GM18511 (cell line): Measurements from ENCODE around the gene CCR2.
"Not testable (repeated sequence)": the region's sequence is repeated elsewhere in the genome, so short reads cannot be mapped to it uniquely, and the experiment has no call there.

ENCODE experiments used
- ATAC-seq: cut with Tn5 transposase; IDR thresholded peaks from one replicate; pipeline ENCODE4 v1.9.1; 2021; ENCODE audit warnings: mild to moderate bottlenecking, moderate library complexity; ENCODE audit not compliant: unreplicated experiment

The CCR2 gene

DNA sequence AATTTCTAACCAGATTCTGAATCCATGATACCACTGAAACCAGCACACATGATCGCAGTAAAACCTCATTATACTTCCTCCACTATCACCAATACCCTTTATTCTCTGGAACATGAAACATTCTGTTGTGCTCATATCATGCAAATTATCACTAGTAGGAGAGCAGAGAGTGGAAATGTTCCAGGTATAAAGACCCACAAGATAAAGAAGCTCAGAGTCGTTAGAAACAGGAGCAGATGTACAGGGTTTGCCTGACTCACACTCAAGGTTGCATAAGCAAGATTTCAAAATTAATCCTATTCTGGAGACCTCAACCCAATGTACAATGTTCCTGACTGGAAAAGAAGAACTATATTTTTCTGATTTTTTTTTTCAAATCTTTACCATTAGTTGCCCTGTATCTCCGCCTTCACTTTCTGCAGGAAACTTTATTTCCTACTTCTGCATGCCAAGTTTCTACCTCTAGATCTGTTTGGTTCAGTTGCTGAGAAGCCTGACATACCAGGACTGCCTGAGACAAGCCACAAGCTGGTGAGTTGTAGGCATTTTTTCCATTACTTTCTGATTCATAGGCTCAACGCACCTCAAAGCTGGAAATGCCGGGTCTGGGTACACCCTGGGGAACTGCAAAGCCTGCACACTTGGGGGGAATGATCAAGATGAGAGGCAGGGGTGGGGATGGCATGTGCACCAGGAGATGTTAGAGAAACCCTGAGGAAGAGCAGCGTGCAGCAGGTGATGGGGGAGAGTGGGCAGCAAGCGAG lies at the start of gene CCR2:
CCR2 (plus strand) TSS at position 465 of the 764 bp plus-strand sequence. CDS start 3,417 bp downstream, outside the sequence.
- no peak for ATAC-seq

GRCh38 chr3:46304739-46305138 lies 49.2 kb upstream of the CCR2 start:
- ATAC-seq: no peak

DNA sequence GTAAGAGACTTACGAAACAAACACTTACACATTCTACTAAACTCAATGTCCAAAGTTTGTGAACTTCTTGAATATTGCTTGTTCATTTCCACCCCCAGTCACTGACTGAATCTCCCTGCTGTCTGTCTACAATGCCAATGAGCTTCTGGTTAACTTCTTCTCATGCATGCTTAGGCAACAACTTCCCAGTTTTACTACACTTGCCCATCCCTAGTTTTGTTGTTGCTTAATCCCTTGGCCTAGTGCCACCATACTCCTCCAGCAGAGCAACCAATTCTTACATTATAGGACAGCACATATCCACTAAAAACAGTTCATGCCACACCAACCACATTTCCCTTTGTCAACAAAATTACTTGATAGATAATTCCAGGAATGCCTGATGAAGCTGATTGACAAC lies 40.9 kb upstream of the CCR2 start:
- no peak for ATAC-seq

DNA sequence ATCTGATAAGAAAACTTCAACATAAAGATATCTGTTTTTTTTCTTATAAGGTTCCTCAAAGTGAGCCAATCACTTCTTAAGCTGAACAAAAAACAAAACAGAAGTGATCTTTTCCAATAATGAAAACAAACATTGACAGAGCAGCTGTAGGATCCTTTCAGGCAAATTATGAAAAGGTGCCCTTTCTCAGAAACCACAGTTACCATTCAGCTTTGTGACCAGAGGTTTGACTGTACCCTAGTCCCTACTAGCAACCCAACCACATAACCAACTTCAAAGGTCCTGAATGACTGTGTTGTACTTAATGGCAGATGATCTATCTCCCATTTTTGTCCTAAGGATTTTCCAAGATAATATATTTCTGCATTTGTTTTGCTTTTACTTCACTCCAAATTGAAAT lies 39.4 kb upstream of the CCR2 start:
- no peak for ATAC-seq

GRCh38 chr3:46316206-46316605 lies 37.7 kb upstream of the CCR2 start:
- no peak for ATAC-seq

DNA sequence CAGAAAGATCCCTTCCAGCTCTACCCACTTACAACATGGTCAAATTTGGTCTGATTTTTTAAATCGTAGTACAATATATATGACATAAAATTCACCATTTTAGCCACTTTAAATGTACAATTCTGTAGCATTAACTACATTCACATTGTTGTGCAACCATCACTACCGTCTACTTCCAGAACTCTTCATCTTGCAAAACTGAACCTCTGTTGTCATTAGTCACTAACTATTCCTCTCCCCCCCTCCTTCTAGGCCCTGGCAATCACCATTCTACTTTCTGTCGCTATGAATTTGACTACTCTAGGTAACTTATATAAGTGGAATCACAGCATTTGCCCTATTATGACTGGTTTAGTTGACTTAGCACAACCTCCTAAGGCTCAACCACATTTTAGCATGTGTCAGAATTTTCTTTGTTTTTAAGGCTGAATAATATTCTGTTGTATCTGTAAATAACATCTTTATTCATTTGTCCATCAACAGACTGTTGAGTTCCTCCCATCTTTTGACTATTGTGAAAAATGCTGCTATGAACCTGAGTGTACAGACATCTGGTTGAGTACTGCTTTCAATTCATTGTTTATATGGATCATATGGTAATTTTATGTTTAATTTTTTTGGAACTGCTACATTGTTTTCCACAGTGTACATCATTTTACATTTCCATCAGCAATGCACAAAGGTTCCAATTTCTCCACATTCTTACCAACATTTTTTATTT lies 35.5 kb upstream of the CCR2 start:
- ATAC-seq: no peak

- no peak for ATAC-seq
These were observed 32.3 kb upstream of the CCR2 start for GRCh38 chr3:46321461-46322104.

DNA sequence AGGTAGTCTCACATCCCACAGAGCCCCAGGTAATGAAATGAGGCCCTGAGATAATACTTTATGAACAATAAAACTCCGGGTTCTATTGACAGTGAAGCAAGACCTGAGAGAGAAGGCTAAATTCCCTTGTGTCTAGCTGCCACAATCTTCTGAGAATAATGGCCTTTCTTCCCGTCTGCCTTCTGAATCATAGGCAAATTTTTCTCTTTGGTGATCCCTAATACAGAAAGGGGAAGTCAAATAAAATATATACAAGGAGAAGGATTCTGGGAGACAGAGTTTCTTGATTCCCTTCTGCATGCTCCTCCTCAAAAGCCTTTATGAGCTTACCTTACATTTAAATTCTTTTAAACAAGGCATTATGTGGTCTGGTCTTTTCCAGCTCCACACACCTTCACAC lies 29.9 kb upstream of the CCR2 start:
- no peak for ATAC-seq

GRCh38 chr3:46325645-46326300 lies 28.1 kb upstream of the CCR2 start:
- no peak for ATAC-seq

- ATAC-seq: not testable (repeated sequence)
These were observed 23.2 kb upstream of the CCR2 start for GRCh38 chr3:46330676-46331075.

GRCh38 chr3:46334741-46335478 lies 19.0 kb upstream of the CCR2 start:
- no peak for ATAC-seq

DNA sequence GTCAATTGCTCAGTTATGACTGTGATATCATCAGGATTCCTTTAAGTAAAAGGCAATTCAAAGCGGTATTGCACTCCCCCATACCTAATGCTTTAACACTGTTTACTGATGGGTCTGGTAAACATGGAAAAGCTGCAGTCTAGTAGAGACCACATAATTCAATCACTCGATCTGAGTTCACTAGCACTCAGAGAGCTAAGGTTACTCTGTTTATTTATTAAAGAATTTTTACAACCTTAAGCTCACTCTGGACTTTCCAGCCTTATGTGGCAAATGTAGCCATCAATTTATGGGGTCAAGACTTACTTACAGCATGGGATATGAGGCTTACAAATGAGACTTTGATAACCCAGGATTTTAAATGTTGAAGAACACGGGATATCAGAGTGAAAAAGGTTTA lies 18.4 kb upstream of the CCR2 start:
- ATAC-seq: no peak

DNA sequence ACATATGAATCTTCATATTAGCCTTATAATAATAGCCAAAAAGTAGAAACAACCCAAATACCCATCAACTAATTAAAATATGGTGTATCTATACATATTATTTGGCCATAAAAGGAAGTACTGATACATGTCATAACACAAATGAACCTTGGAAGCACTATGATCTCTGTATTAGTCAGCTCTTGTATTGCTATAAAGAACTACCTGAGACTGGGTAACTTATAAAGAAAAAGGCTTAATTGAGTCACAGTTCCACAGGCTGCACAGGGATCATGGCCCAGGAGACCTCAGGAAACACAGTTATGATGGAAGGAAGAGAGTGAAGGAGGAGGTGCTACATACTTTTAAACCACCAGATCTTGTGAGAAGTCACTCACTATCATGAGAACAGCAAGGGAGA lies 16.0 kb upstream of the CCR2 start:
- ATAC-seq: no peak

- ATAC-seq: no peak
These were observed 15.1 kb upstream of the CCR2 start for GRCh38 chr3:46338840-46339239.

GRCh38 chr3:46344476-46344875 lies 9.4 kb upstream of the CCR2 start:
- ATAC-seq: no peak

- ATAC-seq: no peak
These were observed 5.0 kb upstream of the CCR2 start for GRCh38 chr3:46348823-46349482.

DNA sequence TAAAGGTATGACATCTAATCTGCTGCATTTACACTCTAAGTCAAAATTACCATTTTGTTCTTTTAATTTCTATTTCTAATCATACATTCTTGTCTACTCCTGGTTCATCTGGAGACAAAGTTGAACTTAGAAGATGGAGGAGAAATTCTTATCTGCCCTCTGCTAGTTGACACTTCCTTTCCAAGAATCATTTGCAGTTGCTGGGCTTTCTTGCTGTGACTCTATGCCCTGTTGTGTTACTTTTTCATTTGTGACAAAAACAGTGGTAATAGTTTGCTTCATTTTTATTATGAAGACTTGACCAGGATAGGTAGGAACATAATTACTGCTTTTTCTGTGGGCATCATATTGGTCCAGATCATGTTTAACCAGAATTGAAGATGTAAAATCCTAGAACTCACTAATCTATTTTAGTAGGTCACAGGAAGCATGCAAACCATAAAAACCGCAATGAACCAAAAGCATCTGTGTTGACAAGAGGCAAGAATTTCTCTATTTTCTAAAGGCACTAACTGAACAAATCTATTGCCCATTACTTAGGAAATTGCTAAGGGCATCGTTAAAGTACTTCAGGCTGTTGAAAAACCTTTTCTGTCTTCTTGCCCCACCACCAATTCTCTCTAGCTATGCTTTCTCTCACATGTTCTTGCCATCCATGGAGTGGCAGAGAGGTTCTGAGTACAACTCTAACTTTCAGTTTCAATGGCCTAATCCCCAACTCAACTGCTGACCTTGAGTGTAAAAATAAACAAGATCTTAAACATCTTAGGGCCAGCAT lies 4.2 kb upstream of the CCR2 start:
- ATAC-seq: peak; percentile 80

- peak; percentile 41 for ATAC-seq
These were observed 3.7 kb upstream of the CCR2 start for GRCh38 chr3:46350262-46350565.

GRCh38 chr3:46351646-46352045 lies 2.3 kb upstream of the CCR2 start:
- ATAC-seq: no peak

- no peak for ATAC-seq
These were observed 821 bp upstream of the CCR2 start for GRCh38 chr3:46353090-46353489.
